Fibroblast of skin of left quadriceps (primary cell): ENCODE measurements around the gene ARHGEF26.

ENCODE experiments used
- DNase-seq, 2 experiments: peaks; one replicate each; pipeline ENCODE4 v3.0.0-alpha.2; 2013; ENCODE audit warnings: low read depth in 2 of 2

ARHGEF26 gene

GRCh38 chr3:154209499-154209898, 88.3 kb downstream of the ARHGEF26 start:
- no peak for DNase-seq

DNA sequence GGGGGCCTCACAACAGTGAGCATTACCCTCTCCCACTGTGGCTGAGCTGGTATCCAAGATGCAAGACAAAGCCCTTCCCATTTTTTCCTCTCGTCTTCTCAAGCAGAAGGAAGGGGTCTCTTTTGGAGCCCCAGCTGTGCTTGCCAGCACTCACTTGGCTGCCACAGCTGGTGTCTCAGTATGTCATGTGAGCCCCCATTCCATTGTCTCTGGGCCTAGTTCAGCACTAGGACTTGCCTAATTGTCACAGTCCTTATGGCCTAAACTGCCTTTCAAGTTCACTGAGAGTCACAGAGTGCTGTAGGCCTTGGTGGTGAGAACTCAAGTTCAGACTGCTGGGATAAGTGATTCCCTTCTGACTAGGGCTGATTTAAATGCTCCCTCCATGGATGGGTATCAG, 89.8 kb downstream of the ARHGEF26 start:
- no peak for DNase-seq

DNA sequence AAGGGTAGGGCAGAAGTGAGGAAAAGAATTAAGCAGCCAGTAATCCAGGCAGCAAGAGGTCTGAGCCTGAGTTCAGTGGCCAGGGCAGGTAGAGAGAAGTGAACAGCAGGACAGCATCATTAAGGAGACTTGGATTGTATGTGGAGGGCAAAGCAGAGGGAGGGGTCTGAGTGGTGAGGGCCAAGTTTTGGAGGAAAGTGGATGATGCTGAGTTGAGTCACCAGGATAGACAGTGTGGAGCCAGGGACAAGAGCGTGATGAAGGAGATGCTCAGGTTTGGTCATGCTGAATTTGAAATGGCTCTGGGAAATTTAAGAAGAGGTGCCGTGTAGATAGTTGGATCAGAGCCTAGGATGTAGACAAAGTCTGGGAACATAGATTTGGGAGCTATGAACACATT, 93.1 kb downstream of the ARHGEF26 start:
- no peak for DNase-seq

GRCh38 chr3:154217671-154218070, 96.5 kb downstream of the ARHGEF26 start:
- DNase-seq, result no peak

- DNase-seq, result no peak
Measured at GRCh38 chr3:154218728-154219127, 97.5 kb downstream of the ARHGEF26 start.

DNA sequence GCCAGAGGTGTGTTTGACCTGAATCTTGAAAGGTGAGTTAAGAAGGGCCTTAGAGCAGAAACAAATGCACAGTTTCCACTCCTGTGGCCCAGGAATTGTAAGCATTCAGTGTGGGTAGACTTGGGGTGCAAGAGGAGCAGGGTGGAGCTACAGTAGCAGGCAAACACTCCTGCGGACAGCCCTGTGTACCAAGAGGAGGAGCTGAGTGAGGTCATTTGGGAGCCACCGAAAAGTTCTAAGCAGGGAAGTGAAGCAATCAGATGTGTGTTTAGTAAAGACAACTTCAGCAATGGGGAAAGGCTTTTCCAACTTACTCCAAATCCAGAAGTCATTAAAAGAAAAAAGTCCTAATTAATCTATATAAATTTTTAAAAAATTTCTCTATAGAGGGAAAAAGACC, 99.3 kb downstream of the ARHGEF26 start:
- DNase-seq, result no peak

- peak; percentile 8 to 18 for DNase-seq
Measured at GRCh38 chr3:154223519-154223918, 102.3 kb downstream of the ARHGEF26 start.

DNA sequence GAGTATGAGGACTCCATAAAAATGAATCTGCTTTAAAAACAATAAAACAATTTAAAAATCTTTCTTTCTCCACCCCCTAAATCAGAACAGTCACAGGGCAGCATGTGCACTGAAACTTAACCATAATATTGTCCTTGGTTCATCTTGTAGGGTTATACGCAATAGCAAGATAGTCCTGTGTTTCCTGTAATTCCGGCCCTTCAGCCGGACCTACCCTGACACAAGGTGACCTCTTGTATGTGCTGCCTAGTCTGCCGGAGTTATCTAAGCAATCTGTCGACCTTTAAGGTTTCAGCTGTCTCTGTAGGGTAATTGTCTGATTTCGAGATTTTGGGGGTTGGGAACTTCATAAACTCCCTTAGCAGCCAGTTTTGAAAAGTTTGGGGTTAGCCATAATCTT, 103.2 kb downstream of the ARHGEF26 start:
- no peak for DNase-seq

DNA sequence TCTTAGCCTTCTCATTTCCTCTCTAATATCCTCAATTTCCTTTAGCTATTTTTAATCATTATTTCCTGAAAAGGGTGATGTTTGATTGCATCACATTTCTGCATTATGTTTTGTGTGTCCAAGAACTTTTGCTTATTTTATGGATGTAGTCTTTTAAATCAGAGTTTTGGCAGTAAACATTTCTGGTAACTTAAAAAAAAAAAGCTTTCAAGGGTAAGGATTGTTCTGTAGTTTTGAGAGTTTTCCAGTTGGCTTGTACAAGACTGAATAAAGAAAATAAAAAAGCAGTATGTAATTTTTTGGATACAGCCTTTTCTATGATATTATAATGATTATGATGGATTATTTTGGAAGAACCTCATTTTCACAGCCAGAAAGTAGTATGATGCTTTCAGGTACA, 103.7 kb downstream of the ARHGEF26 start:
- DNase-seq, result no peak

GRCh38 chr3:154225536-154225935, 104.3 kb downstream of the ARHGEF26 start:
- no peak for DNase-seq

DNA sequence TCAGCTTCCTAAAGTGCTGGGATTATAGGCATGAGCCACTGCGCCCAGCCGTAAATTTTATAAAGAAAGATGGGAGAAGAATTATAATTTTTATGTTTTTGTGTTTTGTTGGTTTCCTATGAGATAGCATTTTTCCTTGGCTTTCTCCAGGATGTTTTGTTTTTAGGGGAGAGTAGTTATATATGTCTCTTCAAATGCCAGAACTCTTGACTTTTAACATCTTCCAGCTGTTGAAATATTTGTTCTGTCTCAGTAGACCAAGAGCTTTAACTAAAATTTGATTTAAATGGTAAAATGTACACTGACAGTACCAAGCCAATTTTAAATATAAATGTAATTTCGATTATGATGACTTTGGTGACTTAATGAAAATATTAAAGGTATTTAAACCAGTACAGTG, 106.3 kb downstream of the ARHGEF26 start:
- DNase-seq, result no peak

DNA sequence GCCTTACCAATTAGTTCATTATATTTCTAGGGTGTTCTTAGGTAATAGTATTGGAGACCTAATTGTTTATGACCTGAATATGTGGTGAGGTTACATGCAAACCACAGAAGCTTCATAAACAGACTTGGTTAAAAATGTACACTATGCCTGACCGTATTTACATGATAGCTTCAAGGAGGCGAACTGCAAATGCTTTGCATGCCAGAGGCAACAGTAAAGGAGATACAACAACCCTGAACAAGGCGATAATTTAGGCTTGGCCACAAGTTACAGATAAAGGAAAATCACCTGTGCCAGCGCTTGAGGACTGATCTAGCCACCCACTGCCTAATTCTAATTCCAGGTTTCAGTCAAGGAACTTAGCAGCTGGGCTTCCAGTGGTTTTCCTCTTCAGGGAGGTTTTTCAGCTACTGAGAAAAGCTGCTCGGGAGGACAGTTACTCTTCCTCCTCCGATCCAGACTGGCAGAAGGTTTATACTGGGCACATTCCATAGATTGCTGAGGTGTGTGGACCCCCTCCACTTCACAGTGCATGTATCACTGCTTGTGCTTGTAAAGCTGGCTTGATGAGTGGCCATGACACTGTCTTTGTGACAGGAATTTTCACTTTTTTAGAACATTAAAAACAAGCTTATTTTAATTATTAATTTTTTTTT, 107.5 kb downstream of the ARHGEF26 start:
- no peak for DNase-seq

DNA sequence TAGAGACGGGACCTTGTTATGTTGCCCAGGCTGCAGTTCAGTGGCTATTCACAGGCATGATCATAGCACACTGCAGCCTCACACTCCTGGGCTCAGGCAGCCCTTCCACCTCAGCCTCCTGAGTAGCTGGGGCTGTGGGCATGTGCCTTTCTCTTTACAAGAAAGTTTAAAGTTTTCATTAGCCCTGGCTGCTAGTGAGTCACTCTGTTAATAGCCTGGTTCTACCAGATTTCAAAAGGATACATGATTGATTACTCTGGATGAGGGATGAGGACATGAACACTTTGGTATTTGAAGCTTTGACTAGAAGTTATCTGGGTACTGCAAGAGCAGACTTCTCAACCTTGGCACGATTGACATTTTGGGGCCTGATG, 108.0 kb downstream of the ARHGEF26 start:
- DNase-seq, result no peak

GRCh38 chr3:154235330-154235729, 114.1 kb downstream of the ARHGEF26 start:
- DNase-seq, result peak in 1 of 2 experiments; percentile 10

DNA sequence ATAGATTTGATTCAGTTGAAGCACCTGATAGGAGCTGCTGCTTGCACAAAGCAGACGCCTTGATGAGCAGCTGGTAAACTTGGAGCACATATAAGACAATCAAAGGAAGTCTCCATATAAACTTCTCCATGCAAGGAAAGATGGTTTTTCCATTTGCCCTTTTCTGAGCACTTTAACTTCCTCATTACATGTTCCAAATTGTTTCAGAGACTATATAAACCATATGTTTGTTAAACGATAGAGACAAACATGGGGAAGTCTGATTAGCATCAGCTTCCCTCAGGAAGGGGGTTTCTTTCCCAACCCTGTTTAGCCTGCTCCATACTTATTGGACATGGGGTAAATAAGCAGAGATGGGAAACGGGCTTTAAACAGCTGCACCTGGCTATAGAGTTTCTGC, 115.1 kb downstream of the ARHGEF26 start:
- DNase-seq, result no peak

DNA sequence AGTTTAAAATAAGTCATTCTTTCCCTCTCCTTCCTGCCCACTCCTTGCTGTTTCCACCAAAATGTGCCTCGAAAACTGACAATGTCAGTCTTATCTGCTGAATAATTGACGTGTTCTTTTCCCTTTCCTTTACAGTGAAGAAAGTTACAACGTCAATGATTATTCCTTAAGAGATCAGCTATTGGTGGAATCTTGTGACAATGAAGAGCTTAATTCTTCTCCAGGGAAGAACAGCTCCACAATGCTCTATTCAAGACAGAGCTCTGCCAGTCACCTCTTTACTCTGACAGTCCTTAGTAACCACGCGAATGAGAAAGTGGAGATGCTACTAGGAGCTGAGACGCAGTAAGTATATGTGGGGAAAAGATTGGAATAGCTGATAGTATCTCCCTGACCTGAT, 119.0 kb downstream of the ARHGEF26 start:
- DNase-seq, result no peak

- DNase-seq, result no peak
Measured at GRCh38 chr3:154241496-154241895, 120.3 kb downstream of the ARHGEF26 start.

DNA sequence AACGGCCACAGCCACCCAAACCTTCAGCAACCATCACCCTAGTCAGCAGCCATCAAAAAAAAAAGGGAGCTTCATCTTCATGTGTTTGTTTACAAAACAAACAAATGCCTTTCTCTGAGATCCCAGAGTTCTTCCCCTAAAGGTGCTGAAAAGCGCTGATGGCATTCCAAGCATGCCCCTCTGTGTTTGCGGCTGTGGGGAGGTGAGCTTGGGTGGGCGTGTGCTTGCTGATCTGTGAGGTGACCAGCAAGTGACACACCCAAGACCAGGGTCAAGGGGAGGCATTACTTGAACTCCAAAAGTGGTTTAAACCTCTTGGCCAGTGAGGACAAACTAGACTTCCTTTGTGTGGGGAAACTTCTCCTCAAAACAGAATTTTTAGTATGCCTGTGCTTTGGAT, 121.6 kb downstream of the ARHGEF26 start:
- no peak for DNase-seq

DNA sequence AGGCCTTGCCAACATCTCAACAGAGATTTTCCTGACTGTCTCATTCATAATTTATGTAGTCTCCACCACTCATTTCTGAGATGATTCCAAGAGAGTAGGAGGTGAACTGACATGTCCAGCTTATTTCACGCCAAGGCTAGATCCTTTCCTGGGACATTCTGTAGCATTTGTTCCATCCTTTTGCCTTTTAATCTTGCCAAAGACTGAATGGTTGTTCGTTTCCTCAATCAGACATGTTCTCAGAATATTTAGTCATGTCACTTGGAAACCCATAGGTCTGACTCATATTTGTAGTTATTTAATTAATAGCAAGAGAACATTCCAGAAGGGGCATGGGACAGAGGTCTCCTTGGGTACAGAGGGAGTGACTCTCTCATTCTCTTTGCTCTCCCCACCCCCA, 122.2 kb downstream of the ARHGEF26 start:
- no peak for DNase-seq

DNA sequence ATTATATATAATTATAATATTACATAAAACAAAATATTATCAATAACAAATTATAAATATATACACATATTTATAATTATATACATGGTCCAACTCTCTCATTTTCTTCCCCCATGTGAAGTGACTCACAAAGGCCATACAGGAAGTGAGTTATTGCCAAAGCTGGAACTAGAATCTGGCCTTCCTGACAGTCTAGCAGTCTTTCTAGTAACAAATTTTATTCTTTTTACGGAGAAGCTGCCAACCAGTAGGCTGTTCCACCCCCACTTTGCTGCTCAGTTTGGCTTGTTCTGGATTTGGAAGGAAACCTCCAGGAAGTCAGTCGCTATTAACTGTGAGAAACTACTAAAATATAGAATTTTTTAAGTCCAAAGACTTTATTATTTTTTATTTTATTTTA, 123.5 kb downstream of the ARHGEF26 start:
- no peak for DNase-seq

DNA sequence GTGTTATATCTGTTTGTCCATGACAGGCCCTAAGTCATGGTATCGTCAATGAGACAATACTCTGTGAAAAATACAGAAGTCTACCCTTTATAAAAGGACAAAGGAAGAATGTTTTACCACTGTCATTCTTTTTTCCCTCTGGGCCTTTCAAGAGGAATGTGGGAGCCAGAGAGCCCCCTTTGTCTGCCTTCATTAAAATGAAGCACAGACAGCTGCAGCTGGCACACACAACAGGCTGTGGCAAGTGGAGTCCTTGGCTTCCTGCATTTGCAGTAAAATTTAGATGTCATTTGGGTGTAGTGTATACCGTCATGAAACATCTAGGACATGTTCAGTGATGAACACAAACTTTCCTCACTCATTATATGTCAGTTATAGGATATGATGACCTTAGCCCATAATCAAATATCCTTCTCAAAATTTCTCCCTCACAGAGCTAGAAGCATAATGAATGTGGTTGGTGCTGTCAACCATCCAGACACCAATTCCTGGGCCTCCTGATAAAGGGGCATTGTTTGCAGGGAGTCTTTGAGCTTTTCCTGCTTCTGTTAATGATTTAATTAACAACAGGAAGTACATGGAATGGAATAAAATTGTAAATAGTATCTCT, 126.7 kb downstream of the ARHGEF26 start:
- DNase-seq, result no peak

- DNase-seq, result no peak
Measured at GRCh38 chr3:154250291-154250690, 129.1 kb downstream of the ARHGEF26 start.

- no peak for DNase-seq
Measured at GRCh38 chr3:154251610-154252009, 130.4 kb downstream of the ARHGEF26 start.
